Measurements from ENCODE around the gene SNRPD3.

Gene SNRPD3

DNA sequence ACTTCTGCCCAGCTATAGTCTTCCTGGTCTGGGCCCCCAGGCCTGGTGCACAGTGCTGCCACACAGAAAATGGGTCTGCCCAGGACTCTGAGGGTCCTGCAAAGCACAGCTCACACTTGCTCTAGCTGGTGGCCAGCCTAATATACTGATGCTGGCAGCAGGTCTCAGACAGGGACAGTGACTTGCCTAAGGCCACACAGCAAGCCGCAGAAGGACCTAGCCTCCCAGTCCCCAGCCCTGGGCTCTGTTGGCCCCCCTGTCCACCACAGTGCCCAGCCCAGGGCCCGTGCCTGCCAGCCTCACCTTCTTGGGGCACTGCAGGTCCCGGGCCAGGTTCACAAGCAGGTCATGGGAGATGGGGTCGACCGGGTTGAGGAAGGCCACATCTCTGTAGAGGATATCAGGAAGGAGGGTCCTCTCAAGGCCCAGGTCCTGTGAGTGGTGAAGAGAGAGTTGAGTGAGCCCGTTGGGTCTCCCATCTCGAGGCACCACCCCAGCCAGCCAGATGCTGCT is 33.8 kb downstream of the SNRPD3 start:
- Histone ChIP-seq H3K79me2 (ENCODE audit: low read length) (no peaks in the 10 kb centered on the region), H3K9ac (ENCODE audit: low read length) (no peak overlapping the region), H4K20me1 (ENCODE audit: insufficient read depth, low read length) (no peaks in the 10 kb centered on the region), H3K36me3 (replicated peaks; ENCODE audit: low read depth, low read length) (no peaks in the 10 kb centered on the region), H3K4me2 (ENCODE audit: low read length) (no peak overlapping the region), H3K27ac (ENCODE audit: low read length) (no peak overlapping the region), H3K4me3 (ENCODE audit: low read length) (no peak overlapping the region), H3K9me3 (ENCODE audit: insufficient read depth, low read length) (no peaks in the 10 kb centered on the region), H2AFZ (ENCODE audit: low read depth, low read length) (no peak overlapping the region), H3K4me1 (ENCODE audit: low read length) (0 out of 2 replicates have a peak, but pooled peaks cover 3% of the 10 kb centered on the region), H3K27me3 (ENCODE audit: low read depth, low read length) (no peaks in the 10 kb centered on the region)
- no peak for TF ChIP-seq EZH2phosphoT487 (IDR thresholded peaks at IDR 0.05; ENCODE audit: low read depth)
- TF ChIP-seq, protein P1, sequence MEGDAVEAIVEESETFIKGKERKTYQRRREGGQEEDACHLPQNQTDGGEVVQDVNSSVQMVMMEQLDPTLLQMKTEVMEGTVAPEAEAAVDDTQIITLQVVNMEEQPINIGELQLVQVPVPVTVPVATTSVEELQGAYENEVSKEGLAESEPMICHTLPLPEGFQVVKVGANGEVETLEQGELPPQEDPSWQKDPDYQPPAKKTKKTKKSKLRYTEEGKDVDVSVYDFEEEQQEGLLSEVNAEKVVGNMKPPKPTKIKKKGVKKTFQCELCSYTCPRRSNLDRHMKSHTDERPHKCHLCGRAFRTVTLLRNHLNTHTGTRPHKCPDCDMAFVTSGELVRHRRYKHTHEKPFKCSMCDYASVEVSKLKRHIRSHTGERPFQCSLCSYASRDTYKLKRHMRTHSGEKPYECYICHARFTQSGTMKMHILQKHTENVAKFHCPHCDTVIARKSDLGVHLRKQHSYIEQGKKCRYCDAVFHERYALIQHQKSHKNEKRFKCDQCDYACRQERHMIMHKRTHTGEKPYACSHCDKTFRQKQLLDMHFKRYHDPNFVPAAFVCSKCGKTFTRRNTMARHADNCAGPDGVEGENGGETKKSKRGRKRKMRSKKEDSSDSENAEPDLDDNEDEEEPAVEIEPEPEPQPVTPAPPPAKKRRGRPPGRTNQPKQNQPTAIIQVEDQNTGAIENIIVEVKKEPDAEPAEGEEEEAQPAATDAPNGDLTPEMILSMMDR (IDR thresholded peaks at IDR 0.05; ENCODE audit: low read depth, low read length) = no peak

DNA sequence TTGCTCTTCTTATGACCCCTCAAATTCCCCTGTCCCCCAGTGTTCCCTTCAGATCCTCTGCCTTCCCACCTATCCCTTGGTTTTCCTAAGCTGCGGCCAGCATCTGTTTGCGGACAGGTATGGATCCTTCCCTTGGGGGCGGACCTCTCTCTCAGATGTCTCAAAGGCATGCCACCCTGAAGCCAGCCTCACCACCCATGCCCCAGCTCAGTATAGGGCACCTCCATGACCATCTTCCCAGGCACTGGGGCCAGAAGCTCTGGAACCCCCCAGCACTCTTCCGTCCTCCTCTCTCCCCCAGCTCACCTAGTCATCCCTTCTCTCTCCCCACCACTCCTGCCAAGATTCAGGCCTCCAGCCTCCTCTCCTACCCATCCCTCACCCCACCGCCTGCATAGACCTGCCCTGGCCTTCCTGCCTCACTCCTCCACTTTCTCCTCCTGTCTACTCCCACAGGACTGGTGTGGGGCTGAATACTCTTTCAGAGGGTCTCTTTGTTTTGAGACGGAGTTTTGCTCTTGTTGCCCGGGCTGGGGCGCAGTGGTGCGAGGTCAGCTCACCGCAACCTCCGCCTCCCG is 34.9 kb downstream of the SNRPD3 start:
- Histone ChIP-seq H4K20me1 (ENCODE audit: insufficient read depth, low read length) (no peaks in the 10 kb centered on the region), H3K4me2 (ENCODE audit: low read length) (no peak overlapping the region), H3K4me1 (ENCODE audit: low read length) (0 out of 2 replicates have a peak, but pooled peaks cover 3% of the 10 kb centered on the region), H2AFZ (ENCODE audit: low read depth, low read length) (no peak overlapping the region), H3K27ac (ENCODE audit: low read length) (no peak overlapping the region), H3K36me3 (replicated peaks; ENCODE audit: low read depth, low read length) (no peaks in the 10 kb centered on the region), H3K9me3 (ENCODE audit: insufficient read depth, low read length) (no peaks in the 10 kb centered on the region), H3K9ac (ENCODE audit: low read length) (no peak overlapping the region), H3K27me3 (ENCODE audit: low read depth, low read length) (no peaks in the 10 kb centered on the region), H3K4me3 (ENCODE audit: low read length) (no peak overlapping the region), H3K79me2 (ENCODE audit: low read length) (no peaks in the 10 kb centered on the region)
- TF ChIP-seq, protein P1 (IDR thresholded peaks at IDR 0.05; ENCODE audit: low read depth, low read length) = no peak
- no peak for TF ChIP-seq EZH2phosphoT487 (IDR thresholded peaks at IDR 0.05; ENCODE audit: low read depth)

DNA sequence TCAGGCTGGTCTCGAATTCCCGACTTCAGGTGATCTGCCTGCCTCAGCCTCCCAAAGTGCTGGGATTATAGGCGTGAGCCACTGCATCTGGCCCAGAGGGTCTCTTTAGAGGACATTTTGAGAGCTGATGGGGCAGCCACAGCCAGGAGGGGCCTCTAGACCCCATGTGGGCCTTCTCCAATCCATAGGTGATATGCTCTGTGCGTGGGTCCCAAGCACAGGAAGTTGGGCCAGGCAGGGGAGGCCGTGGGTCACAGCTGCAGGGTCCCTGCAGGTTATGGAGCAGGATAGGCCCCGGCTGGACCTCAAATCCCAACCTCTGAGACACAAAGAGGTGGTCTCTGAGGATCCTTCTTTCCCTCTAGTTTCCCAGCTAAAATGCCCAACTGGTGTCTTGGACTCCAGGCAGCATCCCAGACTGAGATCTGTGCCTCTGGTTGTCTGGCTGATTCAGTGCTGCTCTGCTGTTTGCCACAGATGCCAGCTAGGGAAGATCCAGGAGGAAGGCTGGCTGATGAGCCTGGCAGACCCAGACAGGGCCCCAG is 35.6 kb downstream of the SNRPD3 start:
- Histone ChIP-seq H2AFZ (ENCODE audit: low read depth, low read length) (no peak overlapping the region), H3K36me3 (replicated peaks; ENCODE audit: low read depth, low read length) (no peaks in the 10 kb centered on the region), H3K4me1 (ENCODE audit: low read length) (0 out of 2 replicates have a peak, but pooled peaks cover 3% of the 10 kb centered on the region), H3K27ac (ENCODE audit: low read length) (no peak overlapping the region), H3K4me3 (ENCODE audit: low read length) (no peak overlapping the region), H3K4me2 (ENCODE audit: low read length) (no peak overlapping the region), H3K9ac (ENCODE audit: low read length) (no peak overlapping the region), H3K79me2 (ENCODE audit: low read length) (no peaks in the 10 kb centered on the region), H3K27me3 (ENCODE audit: low read depth, low read length) (no peaks in the 10 kb centered on the region), H4K20me1 (ENCODE audit: insufficient read depth, low read length) (no peaks in the 10 kb centered on the region), H3K9me3 (ENCODE audit: insufficient read depth, low read length) (no peaks in the 10 kb centered on the region)
- no peak for TF ChIP-seq EZH2phosphoT487 (IDR thresholded peaks at IDR 0.05; ENCODE audit: low read depth)
- TF ChIP-seq, protein P1 (IDR thresholded peaks at IDR 0.05; ENCODE audit: low read depth, low read length) = no peak

DNA sequence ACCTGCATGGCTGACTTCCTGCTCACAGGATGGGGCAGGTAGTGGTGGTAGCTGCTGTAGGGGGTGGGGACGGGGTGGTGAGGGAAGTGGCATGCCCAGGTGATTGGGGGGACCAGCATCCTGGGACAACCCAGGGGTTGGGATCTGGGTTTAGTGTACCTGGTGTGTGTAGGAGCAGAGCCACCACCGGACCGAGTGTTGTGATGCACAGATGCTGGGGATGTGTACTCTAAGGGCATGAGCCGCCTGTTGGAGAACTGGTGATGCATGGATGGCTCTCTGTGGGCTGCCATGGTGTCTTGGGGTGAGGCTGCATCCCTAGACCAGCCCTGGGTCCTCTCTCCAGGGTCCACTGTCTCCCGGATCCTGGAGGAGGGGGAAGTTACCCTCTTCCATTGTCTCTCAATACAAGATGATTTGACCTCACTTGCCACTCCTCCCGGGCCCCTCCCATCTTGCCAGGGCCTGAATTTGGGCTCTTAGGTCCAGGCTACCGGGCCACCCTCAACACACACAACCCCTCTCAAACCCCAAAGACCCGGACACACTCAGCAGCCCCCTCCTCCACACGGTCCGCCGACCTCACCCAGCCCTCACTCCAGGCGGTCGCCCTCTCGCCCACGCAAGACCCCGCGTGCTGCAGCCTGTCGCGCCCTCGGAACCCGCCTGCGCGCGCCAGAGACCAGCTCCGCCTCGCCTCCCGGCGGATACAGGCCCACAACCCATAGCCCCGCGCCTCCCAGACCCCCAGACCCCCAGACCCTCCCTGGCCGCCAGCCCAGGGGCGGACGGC is 36.5 kb downstream of the SNRPD3 start:
- Histone ChIP-seq H3K27ac (ENCODE audit: low read length) (no peak overlapping the region), H3K9ac (ENCODE audit: low read length) (peak overlapping the region; percentile 67), H3K27me3 (ENCODE audit: low read depth, low read length) (no peaks in the 10 kb centered on the region), H2AFZ (ENCODE audit: low read depth, low read length) (peak overlapping the region; percentile 45; the same call in 1 of the 2 replicates), H4K20me1 (ENCODE audit: insufficient read depth, low read length) (no peaks in the 10 kb centered on the region), H3K4me1 (ENCODE audit: low read length) (0 out of 2 replicates have a peak, but pooled peaks cover 3% of the 10 kb centered on the region), H3K4me3 (ENCODE audit: low read length) (peak overlapping the region; percentile 80), H3K9me3 (ENCODE audit: insufficient read depth, low read length) (no peaks in the 10 kb centered on the region), H3K4me2 (ENCODE audit: low read length) (peak overlapping the region; percentile 98), H3K36me3 (replicated peaks; ENCODE audit: low read depth, low read length) (no peaks in the 10 kb centered on the region), H3K79me2 (ENCODE audit: low read length) (no peaks in the 10 kb centered on the region)
- TF ChIP-seq, protein P1 (IDR thresholded peaks at IDR 0.05; ENCODE audit: low read depth, low read length) = no peak
- no peak for TF ChIP-seq EZH2phosphoT487 (IDR thresholded peaks at IDR 0.05; ENCODE audit: low read depth)
